Panc1 (cell line): Measurements from ENCODE around the gene MADD.

Experiments used
- CTCF ChIP-seq: fragments of 450-650 bp; IDR thresholded peaks from 2 replicates; pipeline ENCODE4 v1.5.1; 2017; ENCODE audit warnings: mild to moderate bottlenecking
- REST ChIP-seq, 2 experiments: IDR thresholded peaks; 2 replicates each; pipeline ENCODE4 v1.6.1; 2011 to 2012; ENCODE audit warnings: low read depth in 2 of 2, control low read depth in 1 of 2, low read length in 1 of 2, mild to moderate bottlenecking in 1 of 2, moderate library complexity in 1 of 2; ENCODE audit not compliant: insufficient read depth in 1 of 2
- SIN3A ChIP-seq: IDR thresholded peaks from 2 replicates; pipeline ENCODE4 v1.6.1; 2012; ENCODE audit warnings: low read depth, mild to moderate bottlenecking, low read length, moderate library complexity, borderline replicate concordance; ENCODE audit not compliant: insufficient read depth
- TCF7L2 ChIP-seq: IDR thresholded peaks from 2 replicates; pipeline ENCODE4 v1.6.1; 2011; ENCODE audit warnings: mild to moderate bottlenecking, low read depth, low read length, inconsistent platforms

- TF ChIP-seq CTCF: no peak
- TF ChIP-seq TCF7L2: no peak
- TF ChIP-seq SIN3A: no peak
- no peak for TF ChIP-seq REST (IDR thresholded peaks at IDR 0.05; ENCODE audit: insufficient read depth in 1 of 2, low read depth in 2 of 2, low read length in 1 of 2)
Measured at GRCh38 chr11:47378836-47379170, 108.9 kb downstream of the MADD start.
